G401 (cell line): Measurements from ENCODE around the gene GLT1D1. TPM values are rescaled to one million over a fixed set of nuclear protein-coding genes. Genes with fewer than 3 reads are reported as not detected.
"Not testable (repeated sequence)": the region's sequence is repeated elsewhere in the genome, so short reads cannot be mapped to it uniquely, and the experiment has no call there.

Source experiments
- DNase-seq: peaks from one replicate; pipeline ENCODE4 v3.0.0-alpha.2; 2015; ENCODE audit warnings: low spot score
- in situ Hi-C: cut with HindIII; loops from 2 replicates; pipeline ENCODE4 v1.10.0; 2016; ENCODE audit warnings: low sequenced_read_pairs, mixed read lengths
- total RNA-seq: library from RNA; depleted of rRNA; stranded (reverse); fragments of >200 nt; shearing (Covaris generic); gene quantifications from 2 replicates; pipeline ENCODE4 v1.2.3, GENCODE V29; 2014

Gene GLT1D1
- total RNA-seq, 1 experiment from 2014 or later = 0.14 TPM

DNA sequence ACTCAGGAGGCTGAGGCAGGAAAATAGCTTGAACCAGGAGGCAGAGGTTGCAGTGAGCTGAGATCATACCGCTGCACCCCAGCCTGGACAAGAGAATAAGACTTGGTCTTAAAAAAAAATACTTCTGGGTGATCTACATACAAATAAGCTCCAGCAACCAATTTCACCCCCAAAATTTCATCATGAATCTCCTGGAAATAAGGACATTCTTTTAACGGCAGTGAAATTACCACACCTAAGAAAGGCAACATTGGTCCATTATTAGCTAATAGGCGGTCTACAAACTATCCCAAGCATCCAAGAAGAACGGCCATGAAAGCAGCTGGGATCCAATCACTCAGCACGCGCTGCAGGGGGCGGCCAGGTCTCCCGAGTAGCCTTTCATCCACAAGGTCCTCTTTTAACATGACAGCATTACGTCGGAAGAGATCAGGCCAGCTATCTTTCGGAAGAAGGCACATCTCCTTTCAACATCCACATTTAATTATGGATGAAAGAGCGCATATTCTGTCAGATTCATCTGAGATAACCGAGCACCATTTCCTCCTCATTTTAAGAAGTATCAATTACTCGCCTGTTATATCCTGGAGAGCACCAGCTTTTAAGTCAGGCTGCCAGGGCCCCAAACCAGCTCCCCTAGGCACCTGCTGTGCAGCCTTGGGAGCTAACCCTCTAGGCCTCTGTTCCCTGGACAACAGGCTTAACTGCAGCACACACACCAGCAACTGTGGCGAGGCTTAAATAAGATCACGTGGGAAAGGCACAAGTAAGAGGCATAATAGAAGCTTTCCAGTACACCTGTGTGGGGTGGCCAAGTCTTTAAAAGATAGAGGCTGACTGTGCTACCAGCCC lies 33.8 kb upstream of the GLT1D1 start:
- in situ Hi-C loops = no loop called here
- peak; percentile 20 for DNase-seq

DNA sequence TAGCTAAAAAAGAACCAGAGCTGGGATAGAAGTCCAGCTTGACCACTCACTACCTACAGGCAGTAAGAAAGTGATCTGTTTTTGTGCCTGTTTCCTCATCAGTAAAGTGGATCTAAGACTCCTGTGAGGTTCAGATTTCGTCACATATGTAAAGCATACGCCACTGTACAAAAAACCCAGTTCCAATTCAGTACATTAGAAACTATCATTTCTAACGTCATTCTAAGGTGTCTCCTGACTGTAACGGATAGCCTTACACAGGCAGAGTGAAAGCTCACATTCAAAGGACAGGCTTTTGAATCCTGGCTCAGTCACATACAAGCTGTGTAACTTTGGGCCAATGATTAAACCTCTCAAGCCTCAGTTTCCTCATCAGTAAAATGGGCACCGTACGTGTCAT lies 33.0 kb upstream of the GLT1D1 start:
- DNase-seq = no peak
- in situ Hi-C loops = no loop called here

DNA sequence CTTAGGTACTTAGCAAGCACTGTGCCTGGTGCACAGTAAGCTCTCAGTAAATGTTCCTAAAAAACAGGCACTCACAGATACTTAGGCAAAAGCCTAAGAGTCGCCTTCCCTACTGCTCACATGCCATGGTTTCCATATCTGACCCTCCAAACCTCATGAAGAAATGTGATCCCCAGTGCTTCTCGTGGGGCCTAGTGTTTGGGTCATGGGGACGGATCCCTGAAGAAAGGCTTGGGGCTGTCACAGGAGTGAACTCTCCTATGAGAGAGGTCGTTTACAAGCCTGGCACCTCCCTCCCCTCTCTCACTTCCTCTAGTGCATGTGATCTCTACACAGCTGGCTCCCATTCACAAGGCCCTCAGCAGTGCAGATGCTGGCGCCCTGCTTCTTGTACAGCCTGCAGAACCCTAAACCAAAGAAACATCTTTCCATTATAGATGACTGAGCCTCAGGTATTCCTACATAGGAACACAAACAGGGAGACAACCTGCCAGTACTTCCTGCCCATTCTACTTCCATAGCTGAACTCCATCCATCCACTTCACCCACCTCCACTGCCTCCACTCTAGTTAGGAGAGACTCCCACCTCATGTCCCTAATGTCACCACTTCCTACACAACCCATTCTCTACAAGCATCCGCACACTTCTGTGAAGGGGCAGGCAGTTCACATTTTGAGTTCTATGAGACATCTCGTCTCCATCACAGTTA lies 32.4 kb upstream of the GLT1D1 start:
- in situ Hi-C loops = no loop called here
- DNase-seq = peak; percentile 10

DNA sequence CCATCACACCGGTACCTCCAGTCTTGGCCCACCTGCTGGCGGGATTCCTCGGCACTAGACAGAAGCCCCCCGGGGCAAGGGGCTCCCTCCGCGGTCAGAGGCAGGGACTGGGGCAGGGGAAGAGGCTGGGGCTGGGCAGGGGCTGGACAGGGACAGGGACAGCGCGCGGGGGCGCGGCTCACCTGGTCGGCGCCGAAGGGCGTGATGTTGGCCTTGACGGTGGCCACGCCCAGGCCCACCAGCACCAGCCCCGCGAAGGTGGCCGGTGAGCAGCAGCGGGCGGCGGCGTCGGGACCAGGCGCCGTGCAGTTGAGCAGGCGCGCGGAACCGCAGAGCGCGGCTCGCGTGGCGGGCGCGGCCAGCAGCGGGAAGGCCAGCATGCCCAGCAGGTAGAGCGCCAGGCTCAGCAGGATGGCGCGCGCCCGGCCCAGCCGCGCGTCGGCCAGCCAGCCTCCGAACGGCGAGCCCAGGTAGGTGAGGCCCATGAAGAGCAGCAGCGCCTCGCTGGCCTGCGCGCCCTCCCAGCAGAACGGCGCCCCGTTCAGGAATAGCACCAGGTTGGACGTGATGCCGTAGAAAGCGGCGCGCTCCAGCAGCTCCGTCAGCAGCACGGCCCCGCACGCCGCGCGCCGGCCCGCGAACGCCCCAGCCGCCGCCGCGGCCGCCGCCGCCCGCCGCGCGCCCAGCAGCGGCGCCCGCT lies 29.9 kb upstream of the GLT1D1 start:
- no peak for DNase-seq
- in situ Hi-C loops = no loop called here

DNA sequence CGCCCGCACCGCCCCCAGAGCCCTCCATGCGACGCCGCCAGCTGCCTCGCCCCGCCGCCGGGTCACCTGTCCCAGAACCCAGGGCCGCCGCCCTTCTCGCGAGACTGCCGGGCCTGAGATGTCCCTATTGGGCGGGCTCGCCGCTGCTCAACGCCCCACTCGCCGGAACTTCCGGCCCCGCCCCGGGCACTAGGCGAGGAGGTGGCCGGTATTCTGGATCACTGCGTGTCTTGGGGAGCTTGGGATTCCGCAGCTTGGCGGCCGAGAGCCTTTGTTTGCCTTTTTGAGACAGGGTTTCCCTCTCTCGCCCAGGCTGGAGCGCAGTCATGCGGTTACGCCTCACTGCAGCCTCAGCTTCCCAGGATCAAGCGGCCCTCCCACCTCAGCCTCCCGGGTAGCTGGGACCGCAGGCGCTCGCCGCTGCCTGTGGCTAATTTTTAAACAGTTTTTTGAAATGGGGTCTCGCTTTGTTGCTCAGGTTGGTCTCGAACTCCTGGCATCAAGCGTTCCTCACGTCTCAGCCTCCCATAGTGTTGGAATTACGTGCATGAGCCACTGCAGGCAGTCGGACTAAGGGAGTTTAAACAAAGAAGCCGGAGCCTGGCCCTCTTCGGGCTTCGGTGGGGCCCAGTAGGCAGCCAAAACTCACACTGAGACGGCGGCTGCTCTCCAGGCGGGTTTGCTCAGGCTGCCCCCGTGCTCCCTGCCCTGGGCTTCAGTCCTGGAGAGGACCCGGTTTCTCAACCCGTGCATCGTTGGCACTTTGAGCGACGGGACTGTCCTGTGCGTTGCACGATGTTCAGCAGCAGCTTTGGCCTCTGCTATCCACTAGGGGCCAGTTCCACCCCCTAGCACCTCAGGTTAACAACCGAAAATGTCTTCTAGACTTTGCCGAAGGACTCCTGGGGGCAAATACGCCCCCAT lies 29.1 kb upstream of the GLT1D1 start, which contains the start of gene SLC15A4:
Gene SLC15A4 (minus strand): TSS at position 43 of the 924 bp plus-strand sequence. CDS start 15 bp downstream, at position 28.
- in situ Hi-C loops = no loop called here
- DNase-seq = peak; percentile 93

DNA sequence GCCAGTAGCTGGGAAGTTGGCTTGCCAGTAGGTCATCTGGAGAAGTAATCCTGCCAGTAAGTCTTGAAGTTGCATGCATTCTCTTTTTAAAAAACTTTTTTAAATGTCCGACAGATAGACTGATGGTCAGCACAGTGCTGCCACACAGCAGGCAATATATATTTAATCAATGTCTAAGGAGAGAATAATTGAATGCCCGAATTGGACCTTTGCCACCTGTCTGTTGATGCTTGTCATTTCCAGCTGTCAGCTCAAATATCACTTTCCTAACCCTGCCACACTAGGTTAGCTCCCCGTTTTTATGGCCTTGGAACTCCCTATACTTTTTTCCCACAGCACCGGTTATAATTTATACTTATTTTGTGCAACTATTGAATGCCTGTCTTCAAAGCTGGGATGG lies 27.4 kb upstream of the GLT1D1 start:
- no peak for DNase-seq
- in situ Hi-C loops = no loop called here

DNA sequence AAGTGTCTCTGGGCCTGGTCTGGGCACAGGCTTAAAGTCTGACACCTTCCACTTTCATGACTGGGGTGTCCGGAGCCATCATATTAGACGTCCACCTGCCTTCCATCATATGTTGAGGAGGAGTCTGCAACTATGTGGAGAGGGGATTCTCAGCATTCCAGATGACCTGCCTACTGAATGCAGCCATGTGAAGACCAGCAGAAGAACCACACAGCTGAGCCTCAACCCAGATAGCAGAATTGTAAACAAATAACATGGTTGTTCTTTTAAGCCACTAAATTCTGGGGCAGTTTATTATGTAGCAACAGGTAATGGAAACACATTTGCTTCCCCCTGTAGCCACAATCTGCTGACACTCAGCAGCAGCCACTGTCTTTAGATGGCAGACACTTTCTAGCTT lies 25.6 kb upstream of the GLT1D1 start:
- in situ Hi-C loops = no loop called here
- no peak for DNase-seq

DNA sequence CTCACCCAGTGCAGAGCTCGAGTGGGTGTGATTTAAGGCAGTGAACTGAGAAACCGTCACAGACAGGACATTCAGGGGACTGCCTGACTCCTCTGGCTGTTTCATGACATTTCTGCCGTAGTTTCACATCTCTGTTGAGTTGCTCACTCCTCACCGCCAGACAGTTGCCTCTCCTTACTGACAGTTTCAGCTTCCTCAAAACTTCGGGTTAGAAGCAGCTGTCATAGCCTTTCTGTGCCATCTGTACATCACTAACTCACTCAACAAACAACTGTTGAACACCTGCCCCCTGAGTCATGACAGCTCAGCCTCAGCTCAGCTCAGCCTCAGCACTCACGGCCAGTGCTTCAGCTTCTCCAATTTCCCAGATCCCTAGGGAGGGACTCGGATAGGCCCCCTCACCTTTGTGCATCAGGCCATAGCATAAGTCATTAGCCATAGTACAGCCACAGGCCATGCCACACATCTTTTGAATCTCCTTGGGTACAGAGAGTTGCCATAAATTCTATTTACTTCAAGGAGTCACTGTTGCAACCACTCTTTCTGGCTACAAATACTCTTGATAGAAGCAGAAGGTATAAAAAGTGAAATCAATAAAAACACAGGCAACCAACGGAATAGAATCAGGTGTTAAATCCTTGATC lies 23.3 kb upstream of the GLT1D1 start:
- in situ Hi-C loops = no loop called here

DNA sequence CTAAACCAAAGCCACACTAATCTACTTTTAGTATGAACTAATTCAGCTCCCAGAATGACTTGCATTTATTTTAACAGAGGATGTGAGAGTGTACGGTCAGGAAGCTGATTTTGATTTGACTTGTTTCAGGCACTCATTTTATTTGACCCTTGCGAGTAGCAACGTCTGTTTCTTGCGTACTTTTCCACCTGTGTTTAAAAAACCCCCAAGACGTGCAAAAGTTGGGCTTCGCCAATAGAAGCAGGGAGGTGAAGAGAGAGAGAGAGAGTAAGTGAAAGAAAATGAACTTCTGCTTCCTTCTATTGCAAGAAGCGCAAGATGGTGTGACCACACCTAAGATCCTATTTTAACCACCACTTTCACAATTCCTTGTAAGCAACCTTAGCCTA lies 22.8 kb upstream of the GLT1D1 start:
- in situ Hi-C loops = no loop called here
- DNase-seq = no peak

More for the DNA sequence above, 23.3 kb upstream of the GLT1D1 start:
- no peak for DNase-seq

DNA sequence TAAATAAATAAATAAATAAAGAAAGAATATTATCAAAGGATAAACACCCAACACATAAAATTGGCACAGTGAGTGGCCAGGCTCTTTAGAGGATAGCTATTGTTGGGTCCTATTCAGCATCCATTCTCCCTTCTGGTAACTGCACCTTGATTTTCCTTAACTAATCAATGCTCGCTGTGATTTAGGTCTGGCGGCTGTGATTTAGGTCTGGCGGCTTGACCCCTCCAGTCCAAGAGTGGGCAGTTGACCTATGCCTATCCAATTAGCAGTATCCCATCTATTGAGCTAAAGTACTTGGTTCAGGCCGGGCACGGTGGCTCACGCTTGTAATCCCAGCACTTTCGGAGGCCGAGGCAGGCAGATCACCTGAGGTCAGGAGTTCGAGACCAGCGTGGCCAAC lies 19.9 kb upstream of the GLT1D1 start:
- in situ Hi-C loops = no loop called here
- DNase-seq = no peak

DNA sequence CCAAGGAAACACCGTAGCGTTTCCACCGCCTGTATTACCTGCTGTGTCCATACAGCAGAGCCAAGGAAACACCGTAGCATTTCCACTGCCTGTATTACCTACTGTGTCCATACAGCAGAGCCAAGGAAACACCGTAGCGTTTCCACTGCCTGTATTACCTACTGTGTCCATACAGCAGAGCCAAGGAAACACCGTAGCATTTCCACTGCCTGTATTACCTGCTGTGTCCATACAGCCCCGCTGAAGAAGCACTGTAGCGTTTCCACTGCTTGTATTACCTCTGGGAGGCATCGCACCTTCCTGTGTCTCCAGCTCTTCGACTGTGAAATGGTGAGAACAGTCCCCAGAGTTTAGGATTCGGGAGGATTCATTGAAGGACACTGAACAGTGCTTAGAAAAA lies 13.4 kb upstream of the GLT1D1 start:
- DNase-seq = peak; percentile 67
- in situ Hi-C loops = not testable (repeated sequence)

DNA sequence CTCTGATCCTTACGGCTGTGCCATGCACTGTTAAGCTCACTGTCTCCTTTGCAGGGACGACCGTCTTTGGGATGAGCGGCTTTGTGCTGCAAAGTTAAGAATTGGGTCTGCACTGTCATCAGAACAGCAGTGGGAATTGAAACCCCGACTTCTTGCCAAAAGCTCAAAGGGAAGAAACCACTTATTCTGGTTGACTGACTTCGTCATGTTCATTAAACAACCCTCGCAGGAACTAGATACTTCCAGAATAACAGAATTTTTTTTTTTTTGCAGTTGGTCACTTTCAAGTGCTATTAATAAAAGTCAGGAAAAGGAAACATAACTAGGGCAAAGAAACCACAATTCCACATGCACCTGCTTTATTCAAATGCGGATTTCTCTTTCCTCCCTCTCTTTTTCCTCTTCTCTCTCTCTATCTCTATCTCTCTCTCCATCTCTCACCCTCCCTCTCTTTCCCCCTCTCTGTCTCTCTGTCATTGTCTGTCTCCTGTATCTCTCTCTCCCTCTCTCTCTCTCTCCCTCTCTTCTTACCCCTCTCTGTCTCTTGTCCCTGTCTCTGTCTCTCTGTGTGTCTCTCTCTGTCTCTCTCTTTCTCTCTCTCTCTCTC lies 12.3 kb upstream of the GLT1D1 start:
- in situ Hi-C loops = no loop called here
- DNase-seq = no peak

DNA sequence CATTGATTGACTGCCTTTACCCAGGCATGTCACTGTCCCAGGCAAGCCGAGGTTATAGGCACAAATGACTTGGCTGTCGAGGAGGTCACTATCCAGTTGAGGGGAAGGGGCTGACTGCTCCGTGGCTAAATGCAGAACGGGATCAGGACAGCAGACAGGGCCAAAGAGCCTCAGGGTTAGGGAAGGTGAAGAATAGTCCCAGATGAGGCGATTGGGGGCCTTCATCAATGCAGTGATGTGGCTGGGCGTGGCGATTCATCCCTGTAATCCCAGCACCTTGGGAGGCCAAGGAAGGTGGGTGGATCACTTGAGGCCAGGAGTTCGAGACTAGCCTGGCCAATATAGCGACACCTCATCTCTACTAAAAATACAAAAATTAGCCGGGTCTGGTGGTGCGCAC lies 10.7 kb upstream of the GLT1D1 start:
- in situ Hi-C loops = no loop called here
- DNase-seq = no peak

DNA sequence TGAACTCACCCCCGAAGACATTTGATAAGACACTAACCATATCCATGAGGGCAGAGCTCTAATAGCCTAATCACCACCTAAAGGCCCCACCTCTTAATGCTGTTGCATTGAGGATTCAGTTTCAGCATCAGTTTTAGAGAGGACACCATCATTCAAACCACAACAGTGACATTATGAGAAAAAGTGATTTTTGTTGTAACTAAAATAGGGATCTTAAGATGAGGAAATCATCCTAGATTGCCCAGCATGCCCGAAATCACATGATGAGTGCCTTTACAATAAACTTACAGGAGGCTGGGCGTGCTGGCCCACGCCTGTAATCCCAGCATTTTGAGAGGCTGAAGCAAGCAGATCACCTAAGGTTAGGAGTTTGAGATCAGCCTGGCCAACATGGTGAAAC lies 9.7 kb upstream of the GLT1D1 start:
- in situ Hi-C loops = no loop called here
- no peak for DNase-seq

DNA sequence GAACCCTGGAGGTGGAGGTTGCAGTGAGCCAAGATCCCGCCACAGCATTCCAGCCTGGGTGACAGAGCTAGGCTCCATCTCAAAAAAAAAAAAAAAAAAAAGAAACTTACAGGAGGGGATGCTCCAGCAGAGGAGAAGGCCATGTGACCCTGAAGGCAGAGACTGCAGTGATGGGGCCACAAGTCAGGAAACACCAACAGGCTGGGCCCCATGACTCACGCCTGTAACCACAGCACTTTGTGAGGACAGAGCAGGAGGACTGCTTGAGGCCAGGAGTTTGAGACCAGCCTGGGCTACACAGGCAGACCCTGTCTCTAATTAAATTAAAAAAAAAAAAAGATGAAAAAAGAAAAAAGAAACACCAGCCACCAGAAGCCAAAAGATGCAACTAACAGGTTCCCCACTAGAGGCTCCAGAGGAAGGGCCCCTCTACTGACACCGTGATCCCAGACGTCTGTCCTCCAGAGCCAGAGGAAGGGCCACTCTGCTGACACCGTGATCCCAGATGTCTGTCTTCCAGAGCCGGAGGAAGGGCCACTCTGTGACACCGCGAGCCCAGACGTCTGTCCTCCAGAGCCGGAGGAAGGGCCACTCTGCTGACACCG lies 9.1 kb upstream of the GLT1D1 start:
- DNase-seq = no peak
- in situ Hi-C loops = no loop called here

DNA sequence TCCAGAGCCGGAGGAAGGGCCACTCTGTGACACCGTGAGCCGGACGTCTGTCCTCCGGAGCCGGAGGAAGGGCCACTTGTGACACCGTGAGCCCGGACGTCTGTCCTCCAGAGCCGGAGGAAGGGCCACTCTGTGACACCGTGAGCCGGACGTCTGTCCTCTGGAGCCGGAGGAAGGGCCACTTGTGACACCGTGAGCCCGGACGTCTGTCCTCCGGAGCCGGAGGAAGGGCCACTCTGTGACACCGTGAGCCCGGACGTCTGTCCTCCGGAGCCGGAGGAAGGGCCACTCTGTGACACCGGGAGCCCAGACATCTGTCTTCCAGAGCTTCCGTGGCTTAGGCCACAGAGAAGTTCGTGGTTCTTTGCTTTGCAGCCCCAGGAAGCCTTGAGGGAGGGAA lies 6.6 kb upstream of the GLT1D1 start:
- in situ Hi-C loops, DNase-seq: not testable (repeated sequence)

DNA sequence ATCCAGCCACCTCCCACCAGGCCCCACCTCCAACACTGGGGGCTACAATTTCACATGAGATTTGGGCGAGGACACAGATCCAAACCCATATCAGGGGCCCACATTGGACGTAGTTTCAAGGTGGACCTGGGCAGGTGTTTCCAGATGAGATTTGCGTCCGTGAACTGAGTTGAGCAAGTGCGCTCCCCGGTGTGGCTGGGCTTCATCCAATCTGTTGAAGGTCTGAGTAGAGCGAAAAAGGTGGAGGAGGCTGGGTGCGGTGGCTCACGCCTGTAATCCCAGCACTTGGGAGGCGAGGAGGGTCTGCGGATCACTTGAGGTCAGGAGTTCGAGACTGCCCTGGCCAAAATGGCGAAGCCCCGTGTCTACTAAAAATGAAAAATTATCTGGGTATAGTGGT lies 4.9 kb upstream of the GLT1D1 start:
- DNase-seq = no peak
- in situ Hi-C loops = no loop called here

DNA sequence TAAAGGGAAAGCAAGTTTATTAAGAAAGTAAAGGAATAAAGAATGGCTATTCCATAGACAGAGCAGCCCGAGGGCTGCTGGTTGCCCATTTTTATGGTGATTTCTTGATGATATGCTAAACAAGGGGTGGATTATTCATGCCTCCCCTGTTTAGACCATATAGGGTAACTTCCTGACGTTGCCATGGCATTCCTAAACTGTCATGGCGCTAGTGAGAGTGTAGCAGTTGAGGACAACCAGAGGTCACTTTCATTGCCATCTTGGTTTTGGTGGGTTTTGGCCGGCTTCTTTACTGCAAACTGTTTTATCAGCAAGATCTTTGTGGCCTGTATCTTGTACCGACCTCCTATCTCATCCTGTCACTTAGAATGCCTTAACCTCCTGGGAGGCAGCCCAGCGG lies 3.5 kb upstream of the GLT1D1 start:
- in situ Hi-C loops, DNase-seq: not testable (repeated sequence)
